ENCODE data around the gene GREB1.

GREB1 gene

DNA sequence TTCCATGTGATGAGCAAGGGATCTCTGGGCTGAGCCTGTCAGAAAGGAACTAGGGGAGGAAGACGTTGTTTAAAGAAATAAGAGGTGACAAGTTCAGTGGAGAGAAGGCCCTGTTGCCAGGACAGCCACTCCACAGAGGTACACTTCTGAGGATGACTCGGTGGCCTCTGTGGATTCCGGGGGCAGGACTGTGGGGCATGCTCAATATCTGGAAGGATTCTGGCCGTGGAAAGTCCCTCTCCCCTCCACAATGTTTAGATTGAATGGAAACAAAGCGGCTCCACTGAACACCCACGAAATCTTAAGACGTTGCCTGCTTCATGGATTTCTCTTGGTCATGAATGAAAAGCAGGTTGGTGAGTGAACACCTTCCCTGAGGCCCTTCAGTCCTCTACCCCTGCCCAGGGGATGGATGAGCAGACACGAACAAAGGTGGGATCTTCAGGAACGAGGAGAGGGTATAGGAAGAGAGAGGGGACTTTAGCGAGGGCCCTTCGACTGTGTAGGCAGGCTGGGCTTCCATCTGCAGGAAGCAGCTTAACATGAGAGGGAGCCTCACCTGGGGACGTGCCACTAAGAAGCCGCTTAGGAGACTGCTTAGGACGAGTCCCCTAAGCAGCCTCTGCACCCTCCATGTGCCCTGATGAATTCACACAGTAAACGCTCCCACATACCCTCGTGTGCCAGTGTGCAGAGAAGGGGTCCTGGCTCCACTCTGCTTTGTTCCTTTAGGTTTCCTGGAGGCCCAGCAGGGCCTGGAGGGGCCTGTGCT lies 134.2 kb downstream of the GREB1 start:
- no peak for DNase-seq

GRCh38 chr2:11669454-11670291 lies 135.8 kb downstream of the GREB1 start, which contains the start of gene NTSR2:
TSS of gene NTSR2 (minus strand) at chr2:11670195. CDS start at chr2:11670129, 66 bp downstream.
- no peak for DNase-seq

GRCh38 chr2:11672407-11672806 lies 138.6 kb downstream of the GREB1 start:
- DNase-seq, result no peak

GRCh38 chr2:11674983-11675382 lies 141.1 kb downstream of the GREB1 start:
- no peak for DNase-seq

GRCh38 chr2:11675423-11676112 lies 141.7 kb downstream of the GREB1 start:
- DNase-seq, result no peak

DNA sequence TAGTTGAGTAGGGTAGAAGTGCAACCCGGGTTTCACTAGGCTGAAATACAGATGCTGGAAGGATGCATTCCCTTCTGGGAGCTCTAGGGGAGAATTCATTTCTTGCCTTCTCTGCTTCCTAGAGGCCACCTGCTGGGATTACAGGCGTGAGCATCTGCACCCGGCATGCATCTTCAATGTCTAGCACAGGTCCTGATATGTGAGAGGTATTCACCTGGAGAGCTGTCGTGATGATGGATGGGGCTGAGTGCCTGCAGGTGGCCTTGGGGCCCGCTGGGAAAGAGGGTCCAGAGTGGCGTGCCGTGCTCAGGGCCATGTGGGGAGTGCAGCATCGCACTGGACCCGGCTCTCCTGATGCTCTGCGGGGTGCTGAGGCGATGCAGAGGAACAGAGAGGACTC lies 142.8 kb downstream of the GREB1 start:
- DNase-seq, result peak; percentile 61

- no peak for DNase-seq
Measured at GRCh38 chr2:11677136-11678055, 143.6 kb downstream of the GREB1 start.

- DNase-seq, result peak; percentile 31
Measured at GRCh38 chr2:11678306-11678960, 144.6 kb downstream of the GREB1 start.

DNA sequence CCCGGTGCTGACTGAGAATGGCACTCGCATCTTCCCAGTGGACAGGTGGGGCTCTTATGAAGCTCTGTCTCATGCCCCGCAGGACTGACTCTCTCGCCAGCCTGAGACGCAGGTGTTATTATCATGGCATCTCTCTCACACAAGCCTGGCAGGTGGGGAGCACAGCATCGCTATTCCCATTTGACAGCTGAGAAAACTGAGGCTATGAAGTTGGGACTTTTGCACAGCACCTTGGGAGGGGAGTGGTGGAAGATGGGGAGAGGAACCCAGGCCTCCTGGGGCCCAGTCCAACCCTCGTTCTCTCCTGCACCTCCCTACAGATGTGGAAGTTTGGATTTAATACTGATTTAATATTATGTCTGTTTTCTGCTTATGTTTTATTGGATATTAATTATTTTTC lies 145.2 kb downstream of the GREB1 start:
- DNase-seq, result no peak

DNA sequence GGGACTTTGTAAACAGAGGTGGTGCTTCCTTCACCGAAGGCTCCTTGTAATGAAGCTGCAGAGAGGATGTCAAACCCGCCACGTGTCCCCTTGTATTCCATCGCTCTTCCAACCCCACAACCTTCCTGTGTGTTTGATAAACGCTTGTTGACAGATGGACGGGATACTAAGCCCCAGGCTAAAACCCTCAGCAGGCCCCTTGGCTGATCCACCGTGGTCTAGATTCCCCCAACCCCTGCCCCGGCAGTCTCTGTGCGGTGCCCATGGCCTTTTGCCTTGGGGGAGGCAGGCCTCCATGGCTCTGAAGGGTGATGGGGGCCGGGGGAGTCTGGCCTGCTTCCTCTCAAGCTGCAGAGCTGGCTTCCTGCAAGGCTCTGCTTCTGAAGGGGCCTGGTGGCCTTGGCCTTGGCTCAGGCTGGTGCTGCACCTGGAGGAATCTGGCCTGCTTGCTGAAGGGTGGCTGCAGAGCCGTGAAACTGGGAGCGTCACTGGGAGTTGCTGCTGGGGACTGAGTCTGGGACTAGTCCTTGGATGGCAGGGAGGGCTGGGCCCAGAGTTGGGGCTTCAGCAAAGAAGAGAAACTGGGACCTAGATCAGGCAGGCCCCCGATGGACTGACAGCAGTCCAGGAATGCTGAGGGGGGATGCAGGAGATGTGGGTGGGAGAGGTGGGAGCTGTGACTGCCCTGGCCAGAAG lies 145.8 kb downstream of the GREB1 start:
- DNase-seq, result peak; percentile 2

- DNase-seq, result no peak
Measured at GRCh38 chr2:11680182-11680900, 146.5 kb downstream of the GREB1 start.

GRCh38 chr2:11680901-11681721 lies 147.3 kb downstream of the GREB1 start:
- DNase-seq, result no peak

DNA sequence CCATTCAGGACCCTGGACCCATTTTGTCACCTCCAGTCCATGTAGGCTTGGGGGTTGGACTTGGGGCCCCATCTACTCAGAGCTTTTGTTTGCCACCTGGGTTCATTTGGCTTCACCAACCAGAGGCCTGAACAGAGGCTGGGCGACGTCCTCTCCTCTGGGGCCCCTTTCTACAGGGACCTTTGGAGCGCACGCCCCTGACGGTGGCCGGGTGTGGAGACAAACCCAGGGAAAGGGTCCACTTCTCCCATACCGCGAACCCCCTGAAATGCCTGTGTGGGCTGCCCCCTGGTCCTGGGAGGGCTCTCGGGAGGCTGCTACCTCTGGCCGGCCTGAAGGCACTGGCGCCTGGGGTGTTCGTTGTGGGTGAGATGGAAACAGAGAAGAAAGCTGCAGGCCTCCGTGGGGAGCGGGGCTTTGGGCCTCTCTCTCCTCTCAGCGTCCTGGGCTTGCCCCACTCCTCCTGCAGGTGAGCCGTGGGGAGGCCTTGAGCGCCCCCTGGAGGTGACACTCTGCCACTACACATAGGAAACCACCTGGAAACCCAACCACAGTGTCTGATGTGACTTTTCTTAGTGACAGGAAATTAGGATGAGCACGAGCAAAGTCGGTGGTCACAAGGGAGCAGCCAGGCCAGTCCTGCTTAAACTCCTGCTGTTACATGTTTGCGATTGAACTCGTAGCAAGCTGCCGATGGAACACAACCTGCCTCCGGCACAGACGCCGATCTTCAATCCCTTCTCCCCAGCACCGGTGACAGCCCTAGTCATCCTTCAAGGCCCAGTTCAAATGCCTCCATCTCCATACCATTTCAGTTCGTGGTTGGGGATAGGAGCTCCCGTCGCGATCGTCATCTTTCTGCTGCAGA lies 148.1 kb downstream of the GREB1 start:
- peak; percentile 47 for DNase-seq

- no peak for DNase-seq
Measured at GRCh38 chr2:11682590-11682915, 148.7 kb downstream of the GREB1 start.

GRCh38 chr2:11683476-11683875 lies 149.6 kb downstream of the GREB1 start:
- peak; percentile 26 for DNase-seq

DNA sequence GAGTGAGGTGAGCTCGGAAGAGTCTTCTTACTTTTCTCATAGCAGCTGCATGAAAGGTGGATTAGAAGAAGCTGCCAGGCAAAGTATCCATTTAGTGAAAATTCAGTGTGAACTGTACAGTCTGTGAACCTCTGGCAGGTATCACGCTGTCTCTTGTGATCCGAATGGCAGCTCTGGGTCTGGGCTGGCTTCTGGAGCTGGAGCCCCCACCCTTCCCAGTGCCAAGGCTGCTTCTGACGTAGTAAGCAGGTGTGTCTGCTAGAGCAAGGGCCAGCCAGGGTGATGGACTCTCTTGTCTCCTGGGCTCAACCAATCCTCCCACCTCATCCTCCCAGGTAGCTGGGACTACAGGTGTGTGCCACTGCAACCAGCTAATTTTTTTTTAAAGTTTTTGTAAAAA lies 150.1 kb downstream of the GREB1 start:
- DNase-seq, result peak; percentile 13

- DNase-seq, result peak; percentile 60
Measured at GRCh38 chr2:11684894-11685460, 151.1 kb downstream of the GREB1 start.

DNA sequence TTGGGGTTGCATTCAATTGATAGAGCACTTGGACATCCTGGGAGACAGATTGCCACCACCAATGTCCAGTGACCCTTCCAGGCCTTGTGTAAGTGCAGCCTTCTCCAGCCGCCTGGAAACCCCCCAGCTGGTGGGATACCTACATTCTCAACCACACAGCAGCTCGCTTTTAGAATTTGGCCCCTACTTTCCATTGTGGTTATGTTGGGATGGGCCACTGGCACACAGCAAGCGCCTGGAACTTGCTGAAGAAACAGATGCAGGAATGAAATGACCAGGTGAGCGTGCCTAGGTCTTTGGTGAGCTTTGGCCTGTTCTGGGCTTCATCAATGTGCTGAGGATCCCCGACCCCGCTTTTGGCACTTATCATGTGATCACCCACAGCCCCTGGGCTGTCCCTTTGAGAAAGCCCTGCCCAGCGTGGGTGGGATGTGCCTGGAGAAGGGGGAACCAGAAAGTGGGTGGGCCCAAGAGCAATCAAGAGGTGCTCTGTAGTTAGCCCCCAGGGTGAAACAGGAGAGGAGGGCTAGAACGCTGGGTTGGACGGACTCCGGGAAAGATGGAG lies 152.1 kb downstream of the GREB1 start:
- no peak for DNase-seq

Data from NCI-H69 (cell line).